Stomach (tissue), 4 donors: Measurements from ENCODE around the gene PEMT.

Experiments used
- CTCF ChIP-seq, 7 experiments: fragments of 450-650 bp in 4 of 7; fragments of 200-600 bp in 3 of 7; sonication (generic) in 3 of 7; IDR thresholded peaks; one replicate each; pipeline ENCODE4 v1.5.1; 2016 to 2019; ENCODE audit warnings: antibody characterized with exemption in 7 of 7, control low read depth in 2 of 7, mild to moderate bottlenecking in 1 of 7
- EP300 ChIP-seq: sonication (generic); formaldehyde crosslinking; IDR thresholded peaks from one replicate; pipeline ENCODE4 v1.6.1; 2017; ENCODE audit warnings: antibody characterized with exemption
- POLR2A ChIP-seq, 4 donors: fragments of 450-650 bp; IDR thresholded peaks; one replicate each; pipeline ENCODE4 v1.6.1; 2016; ENCODE audit warnings: antibody characterized with exemption in 4 of 4, control low read depth in 2 of 4, mild to moderate bottlenecking in 1 of 4, moderate library complexity in 1 of 4
- POLR2AphosphoS5 ChIP-seq, 3 donors: sonication (generic); formaldehyde crosslinking; IDR thresholded peaks; one replicate each; pipeline ENCODE4 v1.6.1; 2016; ENCODE audit warnings: antibody characterized with exemption in 3 of 3

- TF ChIP-seq CTCF (IDR thresholded peaks at IDR 0.05) (no peak), POLR2A (IDR thresholded peaks at IDR 0.05) (no peak), POLR2AphosphoS5 (IDR thresholded peaks at IDR 0.05) (no peak), EP300 (no peak)
These were observed 121.5 kb downstream of the PEMT start for GRCh38 chr17:17469996-17470395.
